Measurements from ENCODE around the gene DR1. TPM values are rescaled to one million over a fixed set of nuclear protein-coding genes. Genes with fewer than 3 reads are reported as not detected.

DR1 gene
- total RNA-seq, 1 donor from 2014 or later = 64.8 TPM

DNA sequence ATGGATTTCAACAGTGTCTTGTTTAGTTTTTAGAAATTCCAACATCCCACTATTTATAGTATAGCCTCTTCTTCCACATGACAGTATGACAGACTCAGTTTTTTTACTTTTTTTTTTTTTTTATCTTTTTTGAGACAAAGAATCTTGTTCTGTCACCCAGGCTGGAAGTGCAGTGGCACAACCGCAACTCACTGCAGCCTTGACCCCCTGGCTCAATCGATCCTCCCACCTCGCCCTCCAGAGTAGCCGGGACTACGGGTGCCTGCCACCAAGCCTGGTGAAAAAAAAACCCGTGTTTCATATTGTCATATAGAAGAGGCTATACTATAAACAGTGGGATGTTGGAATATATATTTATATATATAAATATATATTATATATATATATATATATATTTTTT is 1.2 kb upstream of the DR1 start:
- Histone ChIP-seq H3K4me3 (ENCODE audit: low read depth, low read length) (no peak overlapping the region), H3K36me3 (ENCODE audit: control insufficient read depth, insufficient read depth, low read length) (no peaks in the 10 kb centered on the region), H3K27me3 (ENCODE audit: control insufficient read depth, insufficient read depth, low read length) (no peaks in the 10 kb centered on the region)
- no peak for DNase-seq (ENCODE audit: low read depth)
- FAIRE-seq = no peak
- TF ChIP-seq, protein P1, sequence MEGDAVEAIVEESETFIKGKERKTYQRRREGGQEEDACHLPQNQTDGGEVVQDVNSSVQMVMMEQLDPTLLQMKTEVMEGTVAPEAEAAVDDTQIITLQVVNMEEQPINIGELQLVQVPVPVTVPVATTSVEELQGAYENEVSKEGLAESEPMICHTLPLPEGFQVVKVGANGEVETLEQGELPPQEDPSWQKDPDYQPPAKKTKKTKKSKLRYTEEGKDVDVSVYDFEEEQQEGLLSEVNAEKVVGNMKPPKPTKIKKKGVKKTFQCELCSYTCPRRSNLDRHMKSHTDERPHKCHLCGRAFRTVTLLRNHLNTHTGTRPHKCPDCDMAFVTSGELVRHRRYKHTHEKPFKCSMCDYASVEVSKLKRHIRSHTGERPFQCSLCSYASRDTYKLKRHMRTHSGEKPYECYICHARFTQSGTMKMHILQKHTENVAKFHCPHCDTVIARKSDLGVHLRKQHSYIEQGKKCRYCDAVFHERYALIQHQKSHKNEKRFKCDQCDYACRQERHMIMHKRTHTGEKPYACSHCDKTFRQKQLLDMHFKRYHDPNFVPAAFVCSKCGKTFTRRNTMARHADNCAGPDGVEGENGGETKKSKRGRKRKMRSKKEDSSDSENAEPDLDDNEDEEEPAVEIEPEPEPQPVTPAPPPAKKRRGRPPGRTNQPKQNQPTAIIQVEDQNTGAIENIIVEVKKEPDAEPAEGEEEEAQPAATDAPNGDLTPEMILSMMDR (IDR thresholded peaks at IDR 0.05; ENCODE audit: insufficient read depth, low read length, severe bottlenecking) = no peak

DNA sequence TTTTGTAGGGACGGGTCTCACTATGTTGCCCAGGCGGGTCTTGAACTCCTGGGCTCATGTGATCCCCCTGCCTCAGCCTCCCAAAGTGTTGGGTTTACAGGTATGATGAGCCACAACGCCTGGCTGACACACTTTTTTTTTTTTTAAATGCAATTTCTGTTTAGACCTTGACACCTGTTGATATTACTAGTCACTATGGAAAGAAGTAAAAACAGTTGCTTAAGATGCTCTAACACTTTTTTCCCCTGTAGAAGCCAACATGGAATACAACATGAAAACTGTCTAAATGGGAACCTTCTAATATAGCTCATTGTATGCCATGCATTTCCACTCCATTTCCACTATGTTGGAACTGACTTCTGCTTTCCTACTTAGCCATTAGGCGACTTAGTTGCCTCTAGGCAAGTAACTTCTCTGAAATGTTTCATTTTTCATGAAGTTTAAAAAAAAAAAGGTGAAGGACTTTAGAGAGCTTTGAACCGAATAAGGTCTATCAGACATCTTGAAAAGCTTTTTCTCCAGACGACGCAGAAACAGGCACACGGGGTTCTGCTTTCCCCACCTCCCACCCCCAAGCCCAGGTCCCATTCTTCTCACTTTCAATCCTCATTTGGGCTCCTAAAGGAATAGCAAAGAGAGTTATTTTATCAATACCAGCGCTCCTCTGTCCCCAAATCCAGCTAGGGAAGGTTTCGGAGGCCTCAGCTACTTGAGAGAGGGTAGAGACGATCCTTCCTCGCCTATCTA is 648 bp upstream of the DR1 start:
- H3K27me3 ChIP-seq (ENCODE audit: control insufficient read depth, insufficient read depth, low read length) = no peaks in the 10 kb centered on the region
- FAIRE-seq = no peak
- TF ChIP-seq, protein P1 (IDR thresholded peaks at IDR 0.05; ENCODE audit: insufficient read depth, low read length, severe bottlenecking) = no peak
- DNase-seq (ENCODE audit: low read depth) = peak; percentile 34
- peak overlapping the region; percentile 96 for H3K4me3 ChIP-seq (ENCODE audit: low read depth, low read length)
- H3K36me3 ChIP-seq (ENCODE audit: control insufficient read depth, insufficient read depth, low read length) = no peaks in the 10 kb centered on the region

DNA sequence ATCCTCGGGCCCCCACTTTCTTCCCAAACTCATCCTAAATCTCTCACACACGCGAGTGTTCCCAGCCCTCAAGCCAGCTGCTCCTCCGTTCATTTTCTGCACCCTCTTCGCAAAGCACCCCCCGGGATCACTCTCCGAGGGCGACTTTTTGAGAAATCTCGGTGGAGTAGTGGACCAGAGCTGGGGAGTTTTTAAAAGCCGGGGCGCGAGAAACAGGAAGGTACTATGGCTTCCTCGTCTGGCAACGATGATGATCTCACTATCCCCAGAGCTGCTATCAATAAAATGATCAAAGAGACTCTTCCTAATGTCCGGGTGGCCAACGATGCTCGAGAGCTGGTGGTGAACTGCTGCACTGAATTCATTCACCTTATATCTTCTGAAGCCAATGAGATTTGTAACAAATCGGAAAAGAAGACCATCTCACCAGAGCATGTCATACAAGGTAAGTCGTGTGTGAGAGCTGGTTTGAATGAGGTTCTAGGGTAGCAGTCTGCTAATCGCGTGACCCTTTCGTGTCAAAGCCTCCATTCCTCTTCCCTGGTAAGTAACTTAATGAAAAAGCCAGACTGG is 800 bp downstream of the DR1 start:
- DNase-seq (ENCODE audit: low read depth) = peak; percentile 35

DNA sequence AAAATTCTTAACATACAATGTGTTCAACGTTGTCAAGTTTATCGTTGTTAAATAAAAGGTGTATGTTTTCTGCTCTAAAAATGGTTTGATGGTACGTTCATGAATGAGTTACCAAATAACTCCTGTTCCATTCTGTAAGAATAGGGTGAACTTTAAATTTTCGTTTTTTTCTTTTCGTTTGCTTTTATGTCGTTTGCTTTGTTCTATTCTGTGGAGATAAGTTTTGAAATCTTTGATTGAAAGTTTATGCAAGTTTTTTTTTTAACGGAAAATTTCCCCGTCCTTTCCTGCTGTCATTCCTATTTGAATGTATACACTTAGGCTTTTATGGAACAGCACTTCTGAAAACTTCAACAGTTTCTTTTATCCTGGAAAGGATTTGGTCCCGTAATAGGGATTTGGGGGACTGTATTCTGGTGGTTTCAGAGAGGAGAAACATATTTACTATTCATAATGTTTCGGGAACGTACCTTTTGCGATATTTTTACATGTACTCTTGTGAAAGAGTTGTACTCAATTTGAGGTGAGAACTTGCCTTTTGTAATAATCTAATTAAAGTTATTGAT is 1.7 kb downstream of the DR1 start:
- peak overlapping the region; percentile 96 for H3K4me3 ChIP-seq (ENCODE audit: low read depth, low read length)
- no peak for DNase-seq (ENCODE audit: low read depth)
- no peaks in the 10 kb centered on the region for H3K36me3 ChIP-seq (ENCODE audit: control insufficient read depth, insufficient read depth, low read length)
- TF ChIP-seq, protein P1 (IDR thresholded peaks at IDR 0.05; ENCODE audit: insufficient read depth, low read length, severe bottlenecking) = no peak
- FAIRE-seq = no peak
- no peaks in the 10 kb centered on the region for H3K27me3 ChIP-seq (ENCODE audit: control insufficient read depth, insufficient read depth, low read length)

More for the DNA sequence above, 800 bp downstream of the DR1 start:
- TF ChIP-seq, protein P1 (IDR thresholded peaks at IDR 0.05; ENCODE audit: insufficient read depth, low read length, severe bottlenecking) = no peak
- Histone ChIP-seq H3K27me3 (ENCODE audit: control insufficient read depth, insufficient read depth, low read length) (no peaks in the 10 kb centered on the region), H3K36me3 (ENCODE audit: control insufficient read depth, insufficient read depth, low read length) (no peaks in the 10 kb centered on the region), H3K4me3 (ENCODE audit: low read depth, low read length) (peak overlapping the region; percentile 96)
- FAIRE-seq = no peak

DNA sequence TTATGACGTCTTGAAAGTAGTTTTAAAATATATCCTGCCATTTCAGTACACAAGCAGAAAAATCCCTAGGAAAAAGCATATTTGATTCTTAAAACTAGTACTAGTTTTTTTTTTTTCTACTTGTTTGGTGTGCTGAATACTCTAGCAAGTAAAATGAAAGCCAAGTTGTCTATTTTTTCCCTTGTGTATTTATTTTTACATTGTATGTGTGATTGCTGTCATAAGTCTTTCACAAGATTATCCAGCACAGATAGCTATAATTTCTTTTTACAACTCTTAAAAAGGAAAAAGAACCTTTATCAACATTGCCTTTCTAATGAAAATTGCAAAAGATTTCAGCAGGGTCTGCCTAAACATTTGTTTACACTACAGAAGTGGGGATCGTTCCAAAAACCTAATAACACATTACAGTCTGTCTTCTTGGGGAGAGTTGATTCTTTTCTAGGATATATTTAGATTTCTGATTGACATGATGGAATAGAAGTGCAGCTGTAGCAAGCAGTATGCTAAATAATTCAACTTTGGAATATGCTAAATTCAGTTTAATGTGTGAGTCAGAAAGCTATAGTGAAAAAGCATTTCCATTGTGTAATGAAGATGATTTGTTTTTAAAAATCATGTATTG is 2.5 kb downstream of the DR1 start:
- H3K27me3 ChIP-seq (ENCODE audit: control insufficient read depth, insufficient read depth, low read length) = no peaks in the 10 kb centered on the region
- TF ChIP-seq, protein P1 (IDR thresholded peaks at IDR 0.05; ENCODE audit: insufficient read depth, low read length, severe bottlenecking) = no peak
- DNase-seq (ENCODE audit: low read depth) (peak; percentile 41), FAIRE-seq (no peak)
- no peaks in the 10 kb centered on the region for H3K36me3 ChIP-seq (ENCODE audit: control insufficient read depth, insufficient read depth, low read length)
- peak overlapping the region; percentile 96 for H3K4me3 ChIP-seq (ENCODE audit: low read depth, low read length)

Measured in bronchial epithelial cell (primary cell).